ENCODE results near the gene C16orf78.
"Not testable (repeated sequence)": the region's sequence is repeated elsewhere in the genome, so short reads cannot be mapped to it uniquely, and the experiment has no call there.

Gene C16orf78

DNA sequence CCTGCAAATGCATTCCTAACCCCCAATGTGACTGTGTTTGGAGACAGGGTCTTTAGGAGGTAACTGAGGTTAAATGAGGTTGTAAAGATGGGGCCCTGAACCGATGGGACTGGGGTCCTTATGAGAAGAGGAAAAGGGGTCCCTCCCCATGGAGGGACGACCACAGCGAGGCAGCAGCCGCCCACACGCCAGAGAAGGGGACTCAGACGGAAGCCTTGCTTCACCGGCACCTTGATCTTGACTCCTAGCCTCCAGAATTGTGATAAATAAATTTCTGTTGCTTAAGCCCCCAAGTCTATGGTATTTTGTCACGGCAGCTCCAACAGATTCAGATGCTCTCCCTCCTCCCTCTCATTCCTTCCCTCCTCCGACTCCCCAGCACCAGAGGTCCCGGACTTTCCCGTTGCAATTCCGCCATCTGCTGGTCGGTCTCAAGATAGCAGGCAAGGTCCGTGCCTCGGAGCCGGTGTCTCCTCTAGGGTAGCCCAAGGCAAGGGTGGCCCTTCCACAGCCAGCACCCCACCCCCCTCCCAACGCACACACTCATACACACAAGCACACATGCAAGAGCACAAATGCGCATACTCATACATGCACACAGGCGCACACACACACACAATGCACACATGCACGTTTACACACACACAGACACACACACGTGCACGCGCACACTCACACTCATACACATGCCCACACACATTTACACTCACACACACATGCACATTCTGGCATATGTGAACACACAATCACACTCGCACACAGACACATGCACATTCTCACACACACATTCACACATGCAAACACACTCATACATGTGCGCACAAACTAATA lies 23.1 kb upstream of the C16orf78 start:
- peak; percentile 66 for DNase-seq

DNA sequence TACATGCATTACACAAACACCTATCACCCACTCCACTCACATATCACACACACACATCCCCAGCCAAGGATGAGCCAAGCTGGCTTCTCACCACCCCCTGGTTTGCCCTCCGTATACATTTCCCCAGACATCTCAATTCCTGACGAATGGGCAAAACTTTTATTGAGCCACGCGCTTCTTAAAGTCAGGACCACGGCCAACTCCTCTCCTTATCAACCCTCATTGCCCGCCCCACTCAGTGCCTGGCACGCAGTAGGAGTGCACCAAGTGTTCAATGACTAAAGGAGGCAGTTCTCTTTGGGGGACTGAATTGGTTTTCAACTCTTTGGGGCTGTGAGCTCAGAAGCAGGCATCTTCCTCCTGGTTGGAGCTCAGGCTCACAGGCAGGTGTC lies 22.5 kb upstream of the C16orf78 start:
- DNase-seq: peak; percentile 11

DNA sequence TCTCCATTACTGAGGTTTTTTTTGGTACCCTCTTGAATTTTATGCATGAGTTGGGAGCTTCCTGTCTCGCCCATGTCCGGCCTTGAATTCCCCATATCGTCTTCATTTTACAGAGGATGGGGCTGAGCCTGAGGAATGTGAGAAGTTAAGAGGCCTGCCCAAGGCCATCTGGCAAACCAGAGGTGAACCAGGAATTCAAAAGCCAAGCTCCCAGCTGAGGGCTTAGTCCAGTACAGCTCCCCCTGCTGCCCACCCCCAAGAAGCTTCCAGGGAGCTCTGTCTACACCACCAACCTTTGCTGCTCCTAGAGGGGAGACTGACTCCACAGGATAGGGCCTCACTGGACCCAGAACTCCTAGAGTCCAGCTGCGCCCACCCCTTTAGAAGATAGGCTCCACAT lies 20.7 kb upstream of the C16orf78 start:
- peak; percentile 31 for DNase-seq

DNA sequence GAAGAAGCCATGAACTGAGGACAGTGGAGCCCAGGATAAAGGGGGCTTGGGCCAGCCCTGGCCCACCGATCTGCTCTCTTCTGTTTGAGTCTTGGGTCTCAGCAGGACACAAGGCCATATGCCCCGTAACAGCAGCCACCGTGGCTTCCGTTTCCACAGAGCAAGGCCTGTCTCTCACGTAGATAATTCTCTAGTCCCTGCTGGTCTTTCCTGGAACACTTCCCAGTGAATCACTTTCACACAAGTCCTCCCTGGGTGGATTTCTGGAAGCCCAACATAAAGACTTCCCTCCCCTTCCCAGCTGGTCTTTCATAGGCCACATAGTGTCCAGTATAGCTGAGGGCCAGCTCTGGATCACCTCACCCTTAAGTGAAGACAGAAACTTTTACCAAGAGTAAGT lies 19.9 kb upstream of the C16orf78 start:
- no peak for DNase-seq

DNA sequence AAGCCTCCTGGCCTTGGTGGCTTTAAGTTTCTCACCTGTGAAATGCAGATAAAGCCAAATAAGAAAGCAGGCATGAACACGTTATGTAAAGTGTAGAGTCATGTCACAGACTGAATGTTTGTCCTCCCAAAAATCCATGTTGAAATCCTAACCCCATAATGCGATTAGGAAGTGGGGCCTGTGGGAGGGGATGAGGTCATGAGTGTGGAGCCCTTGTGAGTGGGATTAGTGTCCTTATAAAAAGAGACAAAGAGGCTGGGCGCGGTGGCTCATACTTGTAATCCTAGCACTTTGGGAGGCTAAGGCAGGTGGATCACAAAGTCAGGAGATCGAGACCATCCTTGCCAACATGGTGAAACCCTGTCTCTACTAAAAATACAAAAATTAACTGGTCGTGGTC lies 19.5 kb upstream of the C16orf78 start:
- DNase-seq: no peak

DNA sequence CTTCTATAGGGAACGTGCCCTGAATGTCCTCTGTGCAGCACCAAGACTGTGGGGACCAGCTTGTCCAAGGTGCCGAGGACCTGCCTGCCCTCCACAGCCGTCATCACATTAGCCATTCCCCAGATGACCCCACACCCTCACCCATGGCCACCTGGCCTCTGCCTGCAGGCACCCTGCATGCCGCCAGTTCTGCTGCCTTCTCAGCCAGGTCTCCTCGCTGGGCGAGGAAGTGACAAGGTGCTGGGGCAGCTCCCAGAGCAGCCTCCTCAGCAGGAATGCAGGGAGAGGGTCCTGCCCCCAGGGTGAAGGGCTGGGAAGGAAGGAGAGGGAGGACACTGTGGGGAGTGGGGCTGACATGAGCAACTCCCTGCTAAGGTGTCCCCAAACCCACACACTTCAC lies 18.6 kb upstream of the C16orf78 start:
- no peak for DNase-seq

DNA sequence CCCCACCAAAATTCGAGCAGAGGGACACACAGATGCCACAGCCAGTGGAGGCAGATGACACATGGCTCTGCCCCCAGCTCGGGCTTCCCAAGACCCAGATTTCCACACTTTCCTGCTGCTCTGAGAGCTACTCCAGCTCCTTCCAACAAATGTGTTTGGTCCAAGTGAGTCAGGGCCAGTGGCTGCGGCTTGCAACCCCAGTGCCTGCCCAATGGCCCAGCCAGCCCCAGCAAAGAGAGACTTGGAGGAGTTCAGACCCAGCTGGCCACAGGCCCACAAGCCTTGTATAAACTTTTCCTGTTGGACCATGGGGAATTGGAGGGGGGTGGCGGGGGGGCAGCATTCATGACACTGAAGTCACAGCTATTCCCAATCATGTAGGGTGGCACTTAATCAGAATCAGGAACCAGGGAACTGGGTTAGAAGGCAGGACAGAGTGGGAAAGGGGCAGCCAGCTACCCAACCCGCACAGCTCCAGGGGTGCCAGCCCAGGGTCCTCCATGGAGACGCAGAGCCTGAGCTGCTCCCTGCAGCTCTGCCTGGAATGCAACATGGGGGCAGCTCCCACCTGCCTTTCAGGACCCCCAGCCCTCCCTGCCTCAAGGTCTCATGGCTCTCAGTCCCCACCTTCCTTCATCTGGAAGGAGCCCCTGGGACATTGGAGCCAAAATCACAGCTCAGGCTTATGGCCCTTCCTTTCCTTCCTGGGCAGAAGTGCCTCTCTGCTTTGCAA lies 17.5 kb upstream of the C16orf78 start:
- DNase-seq: no peak

DNA sequence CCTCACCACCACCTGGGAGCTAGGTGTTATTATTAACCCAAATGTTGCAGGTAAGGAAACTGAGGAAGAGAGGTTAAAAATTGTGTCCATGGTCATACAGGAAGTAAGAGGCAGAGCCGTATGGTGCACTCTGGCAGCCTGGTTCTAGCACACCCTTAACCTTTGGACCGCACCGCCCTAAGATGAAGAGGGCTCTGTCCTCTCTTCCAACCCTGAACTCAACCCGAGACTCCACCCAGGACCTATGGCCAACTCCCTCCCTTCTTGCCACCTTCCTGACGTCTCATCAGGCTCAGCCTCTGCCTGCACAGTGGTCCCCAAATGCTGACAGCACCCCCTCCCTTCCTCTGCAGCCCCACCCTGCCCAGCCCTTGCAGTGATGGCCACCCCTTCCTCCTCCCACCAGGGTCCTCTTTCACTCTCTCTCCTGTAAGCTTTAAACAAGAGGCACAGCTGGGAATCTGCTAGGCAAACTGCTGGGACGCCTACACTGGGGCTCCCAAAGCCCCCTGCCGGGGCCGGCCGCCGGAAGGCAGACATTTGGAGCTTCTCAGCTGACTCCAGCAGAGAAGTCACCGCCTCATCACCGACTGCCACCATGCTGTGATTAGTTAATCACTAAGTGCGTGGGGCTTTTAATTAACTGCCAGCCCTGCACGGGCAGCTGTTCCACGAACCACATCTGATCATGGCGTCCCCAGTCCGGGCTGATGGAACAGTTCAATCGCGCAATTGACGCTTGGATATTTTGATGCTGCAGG lies 16.7 kb upstream of the C16orf78 start:
- DNase-seq: no peak

DNA sequence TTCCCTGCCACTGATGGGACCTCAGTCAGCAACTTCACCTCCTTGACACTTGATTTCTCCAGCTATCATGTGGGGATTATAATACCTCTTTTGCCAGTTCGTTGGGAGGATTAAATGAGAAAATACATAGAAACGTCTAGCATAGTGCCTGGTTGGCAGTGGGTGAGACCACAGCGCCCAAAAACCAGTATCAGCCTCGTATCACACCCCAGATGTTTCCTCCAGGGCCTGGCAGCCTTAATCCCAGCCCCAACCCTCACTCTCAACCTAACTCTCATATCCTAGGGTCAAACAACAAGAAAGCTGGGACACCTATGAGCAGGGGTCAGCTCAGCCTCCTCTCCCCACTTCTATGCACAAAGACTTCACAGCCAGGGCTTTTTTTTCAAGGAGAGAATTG lies 14.0 kb upstream of the C16orf78 start:
- DNase-seq: no peak

DNA sequence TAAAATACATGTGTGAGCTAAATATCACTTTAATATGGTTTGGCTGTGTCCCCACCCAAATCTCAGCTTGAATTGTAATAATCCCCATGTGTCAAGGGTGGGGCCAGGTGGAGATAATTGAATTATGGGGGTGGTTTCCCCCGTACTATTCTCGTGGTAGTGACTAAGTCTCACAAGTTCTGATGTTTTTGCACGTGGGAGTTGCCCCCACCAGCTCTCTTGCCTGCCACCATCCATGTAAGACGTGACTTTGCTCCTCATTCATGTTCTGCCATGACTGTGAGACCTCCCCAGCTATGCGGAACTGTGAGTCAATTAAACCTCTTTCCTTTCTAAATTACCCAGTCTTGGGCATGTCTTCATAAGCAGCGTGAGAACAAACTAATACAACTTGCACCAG lies 11.9 kb upstream of the C16orf78 start:
- DNase-seq: not testable (repeated sequence)

DNA sequence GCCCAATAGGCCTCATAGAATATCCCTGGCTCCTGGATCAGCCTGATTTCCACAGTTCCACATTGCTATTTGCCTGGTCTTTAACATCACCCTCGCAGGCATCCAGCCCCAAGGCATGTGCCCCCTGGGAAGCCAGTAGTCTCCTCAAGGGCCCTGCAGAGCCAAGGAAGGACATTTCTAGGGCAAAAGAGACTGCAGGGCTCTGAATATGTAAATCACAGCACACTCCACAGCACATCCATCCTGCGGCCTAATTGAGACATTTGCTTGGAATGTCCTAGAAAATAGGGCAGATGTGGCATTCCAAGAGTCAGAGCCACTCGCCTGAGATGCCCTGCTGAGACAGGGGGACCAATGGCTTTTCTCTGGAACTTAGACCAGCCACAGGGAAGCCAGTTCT lies 11.4 kb upstream of the C16orf78 start:
- DNase-seq: no peak

DNA sequence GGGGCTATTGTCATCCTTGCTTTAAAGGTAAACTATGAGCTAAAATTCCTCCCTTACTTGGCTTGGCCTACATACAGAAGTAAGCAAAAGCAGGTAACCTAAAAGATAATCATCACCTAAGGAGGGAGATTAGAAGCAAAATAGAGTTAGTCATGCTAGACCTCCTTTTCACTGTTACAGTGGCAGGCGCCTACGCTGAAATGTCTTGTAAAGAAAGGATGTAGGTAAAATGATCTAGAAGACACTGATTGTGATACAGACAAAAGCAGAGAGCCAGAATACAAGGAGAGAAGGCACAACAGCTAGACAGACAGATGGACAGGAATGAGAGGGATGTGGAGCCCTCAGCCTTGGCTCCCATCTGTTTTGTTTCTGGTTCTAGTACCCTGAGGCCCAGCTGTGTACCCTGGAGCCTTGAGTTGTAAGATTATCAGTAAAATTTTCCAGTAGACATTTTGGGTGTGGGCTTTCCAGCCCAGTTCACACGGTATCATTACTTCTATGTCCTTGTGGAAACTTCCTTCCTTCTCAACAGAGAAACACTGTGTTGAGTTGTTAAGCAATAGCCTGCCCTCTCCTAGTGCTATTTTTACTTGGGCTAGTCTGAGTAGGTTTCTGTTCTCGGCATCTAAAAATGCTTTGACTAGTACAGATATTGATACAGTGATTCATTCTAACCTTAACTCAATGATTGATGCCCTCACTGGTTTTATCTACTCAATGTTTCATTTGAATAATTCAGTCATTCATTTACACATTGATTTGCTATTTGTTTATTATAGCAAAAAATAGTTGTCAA lies 7.7 kb upstream of the C16orf78 start:
- no peak for DNase-seq

DNA sequence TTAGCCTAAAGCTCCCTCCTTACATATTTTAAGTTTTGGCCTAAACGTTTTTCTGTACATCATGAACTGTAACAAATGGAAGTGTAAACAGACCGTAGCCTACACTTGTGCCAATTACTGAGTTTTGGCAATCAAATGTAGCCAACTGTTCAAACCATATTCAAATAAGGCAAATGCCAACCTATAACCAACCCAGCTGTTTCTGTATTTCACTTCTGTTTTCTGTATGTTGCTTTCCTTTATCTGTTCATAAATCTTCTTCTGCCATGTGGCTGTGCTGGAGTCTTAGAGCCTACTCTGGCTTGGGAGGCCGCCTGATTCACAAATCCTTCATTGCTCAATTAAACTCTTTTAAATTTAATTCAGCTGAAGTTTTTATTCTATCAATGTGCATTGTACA lies 6.9 kb upstream of the C16orf78 start:
- peak; percentile 15 for DNase-seq

DNA sequence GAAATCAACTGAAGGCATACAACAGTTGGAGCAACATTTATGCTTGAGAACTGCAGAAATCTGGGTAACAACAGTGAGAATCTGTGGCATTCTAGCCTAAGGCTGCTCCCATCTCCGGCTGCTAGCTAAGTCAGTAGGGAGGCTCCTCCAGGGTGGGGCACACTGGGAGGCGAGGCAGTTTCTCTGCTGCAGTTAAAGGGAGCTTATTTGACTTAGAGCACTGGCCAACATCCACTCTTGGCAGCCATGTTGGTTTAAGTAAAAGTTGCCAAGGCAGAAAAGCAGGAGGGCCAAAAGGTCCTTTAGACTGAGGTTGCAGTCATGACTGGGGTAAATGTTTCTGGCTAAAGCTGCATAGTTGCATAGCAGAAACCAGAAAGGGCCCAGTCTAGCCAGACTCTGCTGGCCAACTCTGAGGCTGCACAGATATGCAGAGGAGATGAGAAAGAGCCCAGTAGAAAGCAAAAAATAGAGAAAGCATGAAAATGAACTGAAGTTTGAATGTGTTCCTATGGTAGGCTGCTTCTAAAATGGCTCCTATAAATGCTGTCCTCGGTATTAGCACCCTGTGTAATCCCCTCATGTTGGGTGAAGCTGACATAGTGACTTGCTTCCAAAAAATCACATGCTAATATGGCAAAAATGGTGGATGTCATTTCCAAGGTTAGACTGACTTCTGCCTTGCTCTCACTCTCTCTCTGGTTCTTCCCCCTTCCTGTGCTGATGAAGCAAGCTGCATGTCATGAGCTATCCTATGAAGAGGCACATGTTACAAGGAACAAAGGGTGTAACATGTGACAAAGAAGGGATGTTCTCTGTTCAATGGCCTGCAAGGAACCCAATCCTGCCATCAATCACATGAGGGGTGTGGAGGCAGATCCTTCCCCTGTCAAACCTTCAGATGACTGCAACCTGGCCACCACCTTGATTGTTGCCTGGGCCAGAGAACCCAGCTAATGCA lies 3.7 kb upstream of the C16orf78 start:
- no peak for DNase-seq

DNA sequence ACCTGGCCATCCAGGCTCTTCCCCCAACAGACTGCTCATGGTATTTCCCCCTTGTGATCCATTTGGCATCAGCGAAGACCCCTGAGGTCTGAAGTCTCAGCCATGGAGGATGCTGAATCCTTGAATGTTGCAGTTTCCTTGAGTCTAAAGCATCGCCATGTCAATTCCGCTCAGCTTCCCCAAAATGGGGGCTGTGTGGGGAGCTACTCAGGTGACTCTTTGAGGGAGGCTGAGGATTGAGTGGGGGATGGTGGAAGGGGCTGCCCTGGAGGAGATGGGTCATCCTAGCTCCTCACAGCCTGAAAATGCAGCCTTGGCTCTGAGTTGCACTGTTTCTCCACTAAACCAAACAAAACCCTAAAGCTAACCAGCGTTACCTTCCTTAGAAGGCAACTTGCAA lies 2.6 kb downstream of the C16orf78 start:
- DNase-seq: no peak

DNA sequence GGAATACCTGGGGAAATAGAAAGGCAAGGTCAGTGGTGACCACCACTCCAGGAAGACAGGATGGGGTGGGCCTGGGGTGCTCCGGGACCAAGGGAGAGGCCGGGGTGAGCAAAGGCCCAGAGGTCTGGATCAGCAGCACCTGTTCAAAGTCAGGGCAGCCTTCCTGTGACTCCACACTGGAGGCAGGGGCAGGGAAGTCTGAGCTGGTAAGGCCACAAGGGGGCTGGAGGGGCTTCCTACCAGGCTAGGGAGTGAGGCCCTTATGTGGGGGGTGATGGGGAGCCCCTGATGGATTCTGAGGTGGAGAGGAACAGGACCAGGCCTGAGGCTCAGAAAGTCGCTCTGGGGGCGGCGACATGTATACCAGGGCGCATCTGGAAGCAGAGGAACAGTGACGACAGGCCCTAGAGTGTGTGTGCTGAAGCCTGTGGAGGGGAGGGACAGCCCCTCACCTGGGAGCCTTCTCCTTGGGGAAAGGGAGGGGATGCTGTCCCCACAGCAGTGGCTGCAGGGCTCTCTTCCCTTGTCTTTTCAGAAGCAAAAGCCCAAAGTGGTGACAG lies 3.7 kb downstream of the C16orf78 start:
- no peak for DNase-seq

DNA sequence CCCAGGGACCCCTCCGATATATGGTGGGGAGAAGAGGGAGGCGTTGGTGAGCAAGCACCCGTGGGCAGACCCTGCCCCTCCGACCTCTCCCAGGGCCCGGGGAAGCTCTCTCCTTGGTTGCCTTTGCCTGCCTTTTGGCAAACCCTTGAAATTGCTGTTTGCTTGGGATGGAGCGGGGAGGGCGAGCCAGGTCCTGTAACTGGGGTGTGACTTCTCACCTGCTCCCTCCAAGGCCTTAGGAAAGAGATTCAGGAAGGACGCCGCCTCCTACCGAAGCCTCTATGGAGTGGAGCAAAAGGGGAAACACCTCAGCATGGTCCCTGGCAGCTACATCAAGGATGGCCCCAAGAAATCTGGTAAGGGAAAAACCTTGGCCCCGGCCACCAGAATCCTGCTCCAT lies 4.6 kb downstream of the C16orf78 start:
- DNase-seq: no peak

DNA sequence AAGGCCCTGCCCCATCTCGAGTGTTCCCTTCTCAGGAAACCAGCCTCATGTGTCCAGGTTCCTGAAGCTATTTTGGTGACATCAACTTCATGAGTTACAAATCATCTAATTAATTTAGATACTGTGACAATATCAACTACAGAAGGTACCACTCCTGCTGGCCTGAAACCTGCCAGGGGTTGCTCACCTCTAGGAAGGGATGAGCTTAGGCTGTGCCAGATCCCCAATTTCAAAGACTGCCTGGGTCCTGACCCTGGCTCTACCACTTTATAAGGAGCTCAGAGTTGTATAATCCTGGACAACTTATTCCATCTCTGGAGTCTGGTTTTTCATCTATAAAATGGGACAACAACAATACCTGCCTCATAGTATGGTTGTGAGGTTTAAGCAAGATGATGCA lies 5.2 kb downstream of the C16orf78 start:
- no peak for DNase-seq

DNA sequence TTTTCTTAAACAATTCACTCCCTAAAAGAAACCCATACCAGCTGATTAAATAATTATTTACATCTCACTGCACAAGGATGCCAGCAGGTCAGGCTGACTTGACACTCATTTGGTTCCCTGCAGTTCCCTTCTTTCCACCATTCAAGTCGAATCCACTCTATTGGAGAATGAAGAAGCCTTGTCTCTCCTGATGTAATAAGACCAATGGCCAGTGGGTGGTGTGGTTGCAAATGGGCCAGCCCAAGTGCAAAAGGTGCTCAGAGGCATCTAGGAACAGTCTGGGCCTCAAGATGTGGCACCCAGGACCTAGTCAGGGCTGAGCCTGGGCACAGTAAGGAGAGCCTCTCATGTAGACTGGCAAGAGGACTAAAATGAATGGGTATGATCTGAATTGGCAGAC lies 9.3 kb downstream of the C16orf78 start:
- DNase-seq: peak; percentile 13

DNA sequence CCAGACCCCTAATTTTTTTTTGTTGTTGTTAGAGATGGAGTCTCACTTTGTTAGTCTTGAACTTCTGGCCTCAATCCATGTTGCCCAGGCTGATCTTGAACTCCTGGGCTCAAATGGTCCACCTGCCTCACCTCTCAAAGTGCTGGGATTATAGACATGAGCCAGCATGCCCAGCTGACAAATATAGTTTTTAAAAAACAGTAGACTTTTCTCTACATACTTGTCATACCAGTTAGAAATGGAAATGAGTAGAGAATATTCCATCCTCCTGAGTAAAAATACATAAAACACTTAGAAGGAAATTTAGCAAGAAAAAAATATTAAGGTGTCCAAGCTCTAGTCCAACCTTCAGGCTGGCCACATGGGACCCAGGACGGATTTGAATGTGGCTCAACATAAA lies 21.4 kb downstream of the C16orf78 start:
- no peak for DNase-seq

DNA sequence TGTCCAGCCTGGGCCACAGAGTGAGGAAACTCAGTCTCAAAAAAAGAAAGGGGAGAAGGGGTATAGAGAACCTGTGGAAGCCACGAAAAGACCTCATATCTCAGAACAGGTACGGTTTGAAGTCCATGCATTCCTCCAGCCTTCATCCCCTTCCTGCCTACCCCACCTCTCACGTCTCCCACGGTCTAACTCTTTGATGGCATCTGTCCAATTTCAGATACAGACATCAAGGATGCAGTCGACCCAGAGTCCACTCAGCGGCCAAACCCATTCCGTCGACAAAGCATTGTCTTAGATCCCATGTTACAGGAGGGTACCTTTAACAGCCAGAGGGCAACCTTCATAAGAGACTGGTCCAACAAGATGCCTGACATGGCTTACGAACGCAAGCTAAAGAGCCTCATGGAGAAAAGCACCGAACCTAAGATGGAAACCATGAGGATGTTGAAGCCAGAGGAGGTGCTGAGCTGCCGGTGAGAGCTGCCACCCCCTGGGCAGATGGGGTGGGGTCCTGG lies 22.7 kb downstream of the C16orf78 start:
- DNase-seq: no peak
